ENCODE data around the gene KRT36. TPM values are rescaled to one million over a fixed set of nuclear protein-coding genes. Genes with fewer than 3 reads are reported as not detected.

KRT36 gene
- polyA plus RNA-seq, 3 donors = 0.24 to 0.87 (median 0.25) TPM

DNA sequence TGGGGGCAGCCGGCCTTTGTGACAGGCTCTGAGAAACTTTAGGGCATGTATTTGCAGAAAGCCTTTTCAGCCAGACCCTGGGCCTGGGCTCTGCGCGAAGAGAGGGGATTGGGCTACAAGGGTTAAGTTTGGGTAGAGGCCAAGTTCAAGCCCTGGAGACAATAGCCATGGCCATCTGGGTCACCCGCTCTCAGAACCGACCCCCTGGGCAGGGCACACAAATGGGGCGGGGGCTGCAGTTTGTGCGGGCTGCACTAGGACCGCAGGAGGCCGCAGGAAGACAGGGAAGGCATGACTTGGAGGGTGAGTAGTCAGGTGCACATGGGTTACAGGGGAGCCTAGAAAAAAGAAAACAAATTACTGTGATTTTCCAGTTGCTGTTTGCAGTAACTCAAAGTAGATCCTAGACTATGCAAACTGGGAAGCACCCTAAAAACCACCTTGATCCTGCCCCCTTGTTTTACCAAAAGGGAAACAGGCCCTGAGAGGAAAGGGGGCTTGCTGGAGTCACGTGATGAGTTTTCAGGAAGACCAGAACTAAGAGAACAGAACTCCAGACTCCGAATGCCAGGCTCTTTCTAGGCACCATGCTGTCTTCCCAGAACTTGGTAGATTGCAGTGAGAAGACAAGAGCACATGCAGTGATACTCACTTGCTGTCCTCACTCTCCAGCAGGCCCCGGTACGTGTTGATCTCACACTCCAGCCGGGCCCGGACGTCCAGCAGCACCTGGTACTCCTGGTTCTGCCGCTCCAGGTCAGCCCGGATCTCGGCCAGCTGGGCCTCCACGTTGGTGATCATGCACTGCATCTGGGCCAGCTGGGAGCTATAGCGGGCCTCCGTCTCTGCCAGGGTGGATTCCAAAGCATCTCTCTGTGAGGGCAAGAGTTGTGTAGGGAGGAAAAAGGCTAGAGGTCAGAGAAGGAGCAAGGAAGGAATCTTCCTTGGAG lies 12.6 kb downstream of the KRT36 start:
- Mint-ChIP-seq H3K4me3 (no peak overlapping the region), H3K27ac (peak overlapping the region in 1 of 7 donors; percentile 77), H3K9me3 (peaks cover 0 to 3% (median 2%) of the 10 kb centered on the region in 7 donors), H3K4me1 (peaks cover 10% of the 10 kb centered on the region), H3K27me3 (ENCODE audit: low read depth in 3 of 3) (peaks cover 4 to 10% (median 4%) of the 10 kb centered on the region in 3 donors), H3K36me3 (no peaks in the 10 kb centered on the region)
- DNase-seq = no peak
- intact Hi-C loops (cut with micrococcal nuclease) = no loop called here
- no peaks in the 10 kb centered on the region for H3K9me3 ChIP-seq (replicated peaks in 1 of 2; ENCODE audit: control insufficient read depth in 1 of 2, insufficient read depth in 1 of 2, low read length in 2 of 2)
- no peak overlapping the region for H3K4me2 ChIP-seq (replicated peaks; ENCODE audit: extremely low read depth, low read length, poor library complexity, severe bottlenecking)
- no peak overlapping the region for H3K4me3 ChIP-seq (replicated peaks in 1 of 3; ENCODE audit: low read depth in 2 of 3, low read length in 3 of 3)
- H3K9ac ChIP-seq (ENCODE audit: insufficient read depth, low read length, poor library complexity, severe bottlenecking) = no peak overlapping the region
- H3K27me3 ChIP-seq (ENCODE audit: control insufficient read depth in 2 of 2, insufficient read depth in 2 of 2, low read length in 2 of 2) = no peaks in the 10 kb centered on the region
- no peaks in the 10 kb centered on the region for H4K20me1 ChIP-seq (ENCODE audit: insufficient read depth, low read length)
- H3K4me1 ChIP-seq (ENCODE audit: control insufficient read depth in 1 of 2, insufficient read depth in 2 of 2, low read length in 2 of 2) = peaks cover 9 to 10% of the 10 kb centered on the region in 2 donors
- H3K36me3 ChIP-seq (replicated peaks in 1 of 2; ENCODE audit: control insufficient read depth in 1 of 2, insufficient read depth in 2 of 2, low read length in 2 of 2) = no peaks in the 10 kb centered on the region
- H3K79me2 ChIP-seq (ENCODE audit: insufficient read depth, low read length) = no peaks in the 10 kb centered on the region
- H2AFZ ChIP-seq (ENCODE audit: insufficient read depth, low read depth, low read length, poor library complexity, severe bottlenecking) = no peak overlapping the region
- 90% methylated on average over 21 of the region's 22 CpGs for WGBS (ENCODE audit: insufficient coverage)
- H3K27ac ChIP-seq (ENCODE audit: low read depth in 1 of 2, low read length in 2 of 2) = no peak overlapping the region
- TF ChIP-seq, protein P1, sequence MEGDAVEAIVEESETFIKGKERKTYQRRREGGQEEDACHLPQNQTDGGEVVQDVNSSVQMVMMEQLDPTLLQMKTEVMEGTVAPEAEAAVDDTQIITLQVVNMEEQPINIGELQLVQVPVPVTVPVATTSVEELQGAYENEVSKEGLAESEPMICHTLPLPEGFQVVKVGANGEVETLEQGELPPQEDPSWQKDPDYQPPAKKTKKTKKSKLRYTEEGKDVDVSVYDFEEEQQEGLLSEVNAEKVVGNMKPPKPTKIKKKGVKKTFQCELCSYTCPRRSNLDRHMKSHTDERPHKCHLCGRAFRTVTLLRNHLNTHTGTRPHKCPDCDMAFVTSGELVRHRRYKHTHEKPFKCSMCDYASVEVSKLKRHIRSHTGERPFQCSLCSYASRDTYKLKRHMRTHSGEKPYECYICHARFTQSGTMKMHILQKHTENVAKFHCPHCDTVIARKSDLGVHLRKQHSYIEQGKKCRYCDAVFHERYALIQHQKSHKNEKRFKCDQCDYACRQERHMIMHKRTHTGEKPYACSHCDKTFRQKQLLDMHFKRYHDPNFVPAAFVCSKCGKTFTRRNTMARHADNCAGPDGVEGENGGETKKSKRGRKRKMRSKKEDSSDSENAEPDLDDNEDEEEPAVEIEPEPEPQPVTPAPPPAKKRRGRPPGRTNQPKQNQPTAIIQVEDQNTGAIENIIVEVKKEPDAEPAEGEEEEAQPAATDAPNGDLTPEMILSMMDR (IDR thresholded peaks at IDR 0.05) = no peak

DNA sequence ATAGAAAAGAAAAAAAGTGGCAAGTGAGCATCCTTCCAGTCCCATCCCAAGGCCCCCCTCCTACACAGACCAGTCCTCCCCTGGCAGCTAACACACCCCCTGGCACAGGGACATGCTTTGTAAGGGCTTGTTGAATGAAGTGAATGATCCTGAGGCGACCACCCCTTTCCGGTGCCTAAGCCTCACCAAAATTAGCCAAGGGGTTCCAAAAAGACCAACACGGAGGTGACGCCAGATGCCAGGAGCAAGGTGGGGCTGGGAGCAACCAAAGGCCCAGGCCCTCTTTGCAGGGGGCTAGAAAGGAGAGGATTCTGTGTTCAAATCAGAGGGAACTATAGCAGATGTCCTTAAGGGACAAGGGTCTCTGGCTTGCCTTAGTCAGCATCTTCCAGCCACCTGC lies 14.3 kb downstream of the KRT36 start:
- Histone ChIP-seq H3K4me3 (replicated peaks in 1 of 3; ENCODE audit: low read depth in 2 of 3, low read length in 3 of 3) (no peak overlapping the region), H3K27ac (ENCODE audit: low read depth in 1 of 2, low read length in 2 of 2) (no peak overlapping the region), H3K36me3 (replicated peaks in 1 of 2; ENCODE audit: control insufficient read depth in 1 of 2, insufficient read depth in 2 of 2, low read length in 2 of 2) (no peaks in the 10 kb centered on the region), H4K20me1 (ENCODE audit: insufficient read depth, low read length) (no peaks in the 10 kb centered on the region), H3K9ac (ENCODE audit: insufficient read depth, low read length, poor library complexity, severe bottlenecking) (no peak overlapping the region), H3K4me2 (replicated peaks; ENCODE audit: extremely low read depth, low read length, poor library complexity, severe bottlenecking) (no peak overlapping the region), H3K79me2 (ENCODE audit: insufficient read depth, low read length) (no peaks in the 10 kb centered on the region), H3K27me3 (ENCODE audit: control insufficient read depth in 2 of 2, insufficient read depth in 2 of 2, low read length in 2 of 2) (no peaks in the 10 kb centered on the region), H3K9me3 (replicated peaks in 1 of 2; ENCODE audit: control insufficient read depth in 1 of 2, insufficient read depth in 1 of 2, low read length in 2 of 2) (no peaks in the 10 kb centered on the region), H2AFZ (ENCODE audit: insufficient read depth, low read depth, low read length, poor library complexity, severe bottlenecking) (no peak overlapping the region), H3K4me1 (ENCODE audit: control insufficient read depth in 1 of 2, insufficient read depth in 2 of 2, low read length in 2 of 2) (peaks cover 8 to 9% of the 10 kb centered on the region in 2 donors)
- H3K4me1 Mint-ChIP-seq = peaks cover 9% of the 10 kb centered on the region
- no peak for DNase-seq
- 95% methylated on average over 4 of the region's 4 CpGs for WGBS (ENCODE audit: insufficient coverage)
- H3K9me3 Mint-ChIP-seq = peaks cover 0 to 12% (median 2%) of the 10 kb centered on the region in 7 donors
- no peak overlapping the region for H3K4me3 Mint-ChIP-seq
- intact Hi-C loops (cut with micrococcal nuclease) = no loop called here
- no peaks in the 10 kb centered on the region for H3K36me3 Mint-ChIP-seq
- TF ChIP-seq, protein P1 (IDR thresholded peaks at IDR 0.05) = no peak
- peaks cover 4 to 10% (median 4%) of the 10 kb centered on the region in 3 donors for H3K27me3 Mint-ChIP-seq (ENCODE audit: low read depth in 3 of 3)
- no peak overlapping the region for H3K27ac Mint-ChIP-seq

Measured in CD14-positive monocyte (primary cell).